OCI-LY3 (cell line): ENCODE data around the gene SHBG.

Experiments
- EZH2phosphoT487 ChIP-seq: fragments of 200-600 bp; shearing (Covaris generic); IDR thresholded peaks from 2 replicates; pipeline ENCODE4 v1.6.1; 2018; ENCODE audit warnings: antibody characterized with exemption, mixed run types, low read depth
- TF ChIP-seq, protein P1 (sequence below): fragments of 200-600, 300-600 bp; sonication (generic); IDR thresholded peaks from 2 replicates; pipeline ENCODE4 v1.5.1; 2014; ENCODE audit warnings: antibody characterized with exemption, low read length, low read depth

GRCh38 chr17:7644775-7645174 is 14.8 kb downstream of the SHBG start:
- TF ChIP-seq, protein P1, sequence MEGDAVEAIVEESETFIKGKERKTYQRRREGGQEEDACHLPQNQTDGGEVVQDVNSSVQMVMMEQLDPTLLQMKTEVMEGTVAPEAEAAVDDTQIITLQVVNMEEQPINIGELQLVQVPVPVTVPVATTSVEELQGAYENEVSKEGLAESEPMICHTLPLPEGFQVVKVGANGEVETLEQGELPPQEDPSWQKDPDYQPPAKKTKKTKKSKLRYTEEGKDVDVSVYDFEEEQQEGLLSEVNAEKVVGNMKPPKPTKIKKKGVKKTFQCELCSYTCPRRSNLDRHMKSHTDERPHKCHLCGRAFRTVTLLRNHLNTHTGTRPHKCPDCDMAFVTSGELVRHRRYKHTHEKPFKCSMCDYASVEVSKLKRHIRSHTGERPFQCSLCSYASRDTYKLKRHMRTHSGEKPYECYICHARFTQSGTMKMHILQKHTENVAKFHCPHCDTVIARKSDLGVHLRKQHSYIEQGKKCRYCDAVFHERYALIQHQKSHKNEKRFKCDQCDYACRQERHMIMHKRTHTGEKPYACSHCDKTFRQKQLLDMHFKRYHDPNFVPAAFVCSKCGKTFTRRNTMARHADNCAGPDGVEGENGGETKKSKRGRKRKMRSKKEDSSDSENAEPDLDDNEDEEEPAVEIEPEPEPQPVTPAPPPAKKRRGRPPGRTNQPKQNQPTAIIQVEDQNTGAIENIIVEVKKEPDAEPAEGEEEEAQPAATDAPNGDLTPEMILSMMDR: no peak
- no peak for TF ChIP-seq EZH2phosphoT487
